HG03196 (cell line): ENCODE data around the gene PFDN6.

Source experiments
- ATAC-seq: cut with Tn5 transposase; IDR thresholded peaks from one replicate; pipeline ENCODE4 v1.9.1; 2021; ENCODE audit not compliant: unreplicated experiment

The PFDN6 gene

GRCh38 chr6:33315793-33316602 is 26.6 kb downstream of the PFDN6 start:
- no peak for ATAC-seq

- ATAC-seq: no peak
Observed at GRCh38 chr6:33316603-33317418, 27.4 kb downstream of the PFDN6 start.

GRCh38 chr6:33317419-33317668 is 27.9 kb downstream of the PFDN6 start:
- ATAC-seq: no peak

GRCh38 chr6:33317669-33318425 is 28.4 kb downstream of the PFDN6 start, which contains the start of gene ZBTB22:
ZBTB22 (minus strand) TSS chr6:33317744; CDS start chr6:33316916, 828 bp downstream.
- peak; percentile 35 for ATAC-seq

GRCh38 chr6:33318426-33319073 is 29.1 kb downstream of the PFDN6 start:
- ATAC-seq: no peak

- ATAC-seq: no peak
Observed at GRCh38 chr6:33319939-33320314, 30.5 kb downstream of the PFDN6 start.

GRCh38 chr6:33320315-33321181 is 31.1 kb downstream of the PFDN6 start:
- no peak for ATAC-seq

- no peak for ATAC-seq
Observed at GRCh38 chr6:33321227-33321626, 31.8 kb downstream of the PFDN6 start.

- peak; percentile 19 for ATAC-seq
Observed at GRCh38 chr6:33323623-33323948, 34.2 kb downstream of the PFDN6 start.

GRCh38 chr6:33324125-33324524 is 34.7 kb downstream of the PFDN6 start:
- ATAC-seq: no peak

GRCh38 chr6:33329058-33329457 is 39.7 kb downstream of the PFDN6 start:
- no peak for ATAC-seq

GRCh38 chr6:33330736-33331135 is 41.3 kb downstream of the PFDN6 start:
- ATAC-seq: no peak

- ATAC-seq: no peak
Observed at GRCh38 chr6:33333666-33334065, 44.3 kb downstream of the PFDN6 start.

GRCh38 chr6:33335916-33336315 is 46.5 kb downstream of the PFDN6 start:
- ATAC-seq: no peak

GRCh38 chr6:33336495-33336894 is 47.1 kb downstream of the PFDN6 start:
- ATAC-seq: no peak

GRCh38 chr6:33339193-33339592 is 49.8 kb downstream of the PFDN6 start:
- ATAC-seq: no peak
